ENCODE results near the gene ADAMTSL3.
"Not testable (repeated sequence)": the region's sequence is repeated elsewhere in the genome, so short reads cannot be mapped to it uniquely, and the experiment has no call there.

ADAMTSL3 gene

GRCh38 chr15:83930392-83931212 is 276.7 kb downstream of the ADAMTSL3 start:
- DNase-seq = no peak

DNA sequence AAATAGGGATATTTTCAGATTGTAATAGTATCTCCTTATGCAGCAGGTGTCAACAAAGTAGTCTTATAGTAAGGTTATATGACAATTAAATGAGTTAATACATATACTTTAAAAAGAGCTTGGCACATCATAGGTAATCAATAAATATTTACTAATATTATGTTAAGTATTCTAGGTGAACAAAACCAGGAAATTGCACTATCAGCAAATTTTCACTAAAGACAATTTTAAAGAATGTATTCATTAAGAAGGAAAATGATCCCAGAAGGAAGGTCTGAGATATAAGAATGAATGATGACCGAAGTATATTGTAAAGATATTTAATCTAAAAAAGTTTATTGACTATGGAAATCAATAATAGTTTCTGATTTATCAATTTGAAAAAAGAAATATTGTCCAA is 281.9 kb downstream of the ADAMTSL3 start:
- no peak for DNase-seq

DNA sequence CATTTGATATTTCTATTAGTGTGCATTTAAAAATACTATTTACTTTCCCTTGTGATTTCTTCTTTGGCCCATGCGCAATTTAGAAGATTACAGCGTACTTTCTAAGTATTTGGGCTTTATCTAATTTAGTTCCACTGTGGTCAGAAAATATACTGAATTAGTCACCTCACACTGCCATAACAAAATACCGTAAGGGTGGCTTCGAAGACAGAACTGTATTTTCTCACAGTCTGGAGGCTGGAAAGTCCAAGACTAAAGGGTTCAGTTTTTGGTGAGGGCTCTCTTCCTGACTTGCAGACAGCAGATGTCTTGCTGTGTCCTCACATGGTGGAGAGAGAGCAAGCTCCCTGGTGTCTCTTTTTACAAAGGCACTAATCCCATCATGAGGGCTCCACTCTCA is 286.2 kb downstream of the ADAMTSL3 start:
- DNase-seq = no peak

DNA sequence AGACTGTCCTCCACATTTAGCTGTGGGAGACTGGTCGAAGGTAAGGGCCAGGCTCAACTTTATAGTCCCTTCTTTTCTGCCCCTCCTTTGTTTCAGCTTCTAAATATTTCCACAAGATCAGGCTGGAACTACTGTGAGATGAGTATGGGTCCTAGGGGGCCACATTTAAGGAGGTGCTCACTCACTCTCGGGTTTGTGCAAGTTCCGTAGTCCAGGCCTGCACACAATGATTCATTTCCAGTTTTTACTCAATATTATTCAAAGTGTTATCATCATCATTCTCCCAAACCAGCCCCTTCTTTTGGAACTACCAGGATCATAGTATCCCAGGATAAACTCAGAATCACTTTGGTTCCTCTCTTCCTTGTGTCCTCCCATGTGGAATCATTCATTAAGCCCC is 289.1 kb downstream of the ADAMTSL3 start:
- DNase-seq = no peak

- DNase-seq = no peak
These were observed 290.0 kb downstream of the ADAMTSL3 start for GRCh38 chr15:83943849-83944404.

GRCh38 chr15:83947156-83947555 is 293.2 kb downstream of the ADAMTSL3 start:
- DNase-seq = no peak

DNA sequence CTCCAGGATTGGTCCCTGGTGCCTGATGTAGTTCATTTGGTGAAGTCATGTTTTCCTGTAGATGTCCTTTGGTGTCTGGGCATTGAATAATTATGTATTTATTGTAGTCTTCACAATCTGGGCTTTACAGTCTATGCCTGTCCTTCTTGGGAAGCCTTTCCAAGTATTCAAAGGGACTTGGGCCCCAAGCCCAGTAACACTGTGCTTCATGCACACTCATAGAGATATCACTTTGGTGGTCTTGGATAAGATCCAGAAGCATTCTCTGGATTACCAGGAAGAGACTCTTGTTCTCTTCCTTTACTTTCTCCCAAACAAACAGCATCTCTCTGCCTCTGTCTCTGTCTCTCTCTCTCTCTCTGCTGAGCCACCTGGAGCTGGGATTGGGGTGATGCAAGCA is 300.6 kb downstream of the ADAMTSL3 start:
- no peak for DNase-seq

GRCh38 chr15:83955806-83956265 is 301.9 kb downstream of the ADAMTSL3 start:
- no peak for DNase-seq

- no peak for DNase-seq
These were observed 303.0 kb downstream of the ADAMTSL3 start for GRCh38 chr15:83956887-83957286.

DNA sequence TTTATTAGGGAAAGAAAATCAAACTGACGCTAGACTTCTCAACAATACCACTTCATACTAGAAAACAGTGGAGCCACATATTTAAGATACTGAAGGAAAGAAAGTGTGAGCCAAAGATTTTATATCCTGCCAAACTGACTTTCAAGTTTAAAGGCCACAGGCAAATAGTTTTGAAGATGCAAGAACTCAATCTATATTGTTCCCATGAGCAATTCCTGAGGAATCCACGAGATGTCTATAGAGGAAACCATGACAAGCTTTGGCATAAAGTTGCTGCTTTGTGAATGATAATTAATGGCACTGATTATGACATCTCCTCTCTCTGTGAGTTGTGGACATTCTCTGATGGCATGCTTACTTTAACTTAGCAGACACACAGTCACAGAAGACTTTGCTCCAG is 305.6 kb downstream of the ADAMTSL3 start:
- DNase-seq = no peak

GRCh38 chr15:83960192-83960829 is 306.4 kb downstream of the ADAMTSL3 start:
- DNase-seq = no peak

DNA sequence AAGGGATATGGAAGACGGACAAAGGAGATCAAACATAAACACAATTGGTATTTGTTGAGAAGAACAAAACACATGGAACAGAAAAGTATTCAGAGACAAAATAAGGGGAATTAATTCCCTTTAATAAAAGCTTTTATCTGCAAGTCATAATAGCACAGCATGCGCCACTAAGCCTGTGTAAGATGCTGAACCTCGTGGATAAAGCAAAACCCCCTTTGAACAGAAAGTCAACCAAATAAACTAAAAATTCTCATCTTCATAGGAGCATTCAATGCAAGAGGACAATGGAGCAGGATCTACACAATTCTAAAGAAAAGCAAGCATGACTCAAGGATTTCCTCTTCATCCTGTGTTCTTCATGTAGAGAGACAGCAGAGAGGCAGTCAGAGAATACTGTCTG is 307.4 kb downstream of the ADAMTSL3 start:
- no peak for DNase-seq

DNA sequence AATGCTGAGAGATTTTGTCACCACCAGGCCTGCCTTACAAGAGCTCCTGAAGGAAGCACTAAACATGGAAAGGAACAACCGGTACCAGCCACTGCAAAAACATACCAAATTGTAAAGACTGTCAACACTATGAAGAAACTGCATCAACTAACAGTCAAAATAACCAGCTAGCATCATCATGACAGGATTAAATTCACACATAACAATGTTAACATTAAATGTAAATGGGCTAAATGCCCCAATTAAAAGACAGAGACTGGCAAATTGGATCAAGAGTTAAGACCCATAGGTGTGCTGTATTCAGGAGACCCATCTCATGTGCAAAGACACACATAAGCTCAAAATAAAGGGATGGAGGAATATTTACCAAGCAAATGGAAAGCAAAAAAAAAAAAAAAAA is 311.0 kb downstream of the ADAMTSL3 start:
- DNase-seq = not testable (repeated sequence)

DNA sequence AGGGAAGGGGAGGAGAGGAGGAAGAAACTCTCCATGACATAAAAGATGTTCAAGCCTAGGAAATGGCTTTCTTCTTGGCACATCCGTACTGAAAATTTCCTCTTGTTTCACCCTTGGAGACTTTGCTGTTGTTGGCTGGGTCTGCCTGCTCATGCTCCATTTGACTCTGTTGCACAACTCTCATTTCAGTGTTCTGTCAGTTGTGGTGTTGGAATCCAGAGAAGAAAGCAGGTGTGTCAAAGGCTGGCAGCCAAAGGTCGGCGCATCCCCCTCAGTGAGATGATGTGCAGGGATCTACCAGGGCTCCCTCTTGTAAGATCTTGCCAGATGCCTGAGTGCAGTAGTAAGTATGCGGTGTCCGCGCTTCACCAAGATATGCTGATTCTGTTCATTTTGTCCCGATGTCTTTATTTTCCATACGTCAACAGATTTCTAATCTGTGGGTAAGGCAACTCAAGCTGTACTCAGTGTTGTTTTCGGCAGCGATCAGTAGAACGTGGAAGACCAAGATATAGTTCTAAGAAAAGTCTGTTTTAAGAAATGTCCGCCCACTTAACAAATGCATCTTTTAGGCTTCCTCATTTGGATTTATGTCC is 316.5 kb downstream of the ADAMTSL3 start:
- no peak for DNase-seq

DNA sequence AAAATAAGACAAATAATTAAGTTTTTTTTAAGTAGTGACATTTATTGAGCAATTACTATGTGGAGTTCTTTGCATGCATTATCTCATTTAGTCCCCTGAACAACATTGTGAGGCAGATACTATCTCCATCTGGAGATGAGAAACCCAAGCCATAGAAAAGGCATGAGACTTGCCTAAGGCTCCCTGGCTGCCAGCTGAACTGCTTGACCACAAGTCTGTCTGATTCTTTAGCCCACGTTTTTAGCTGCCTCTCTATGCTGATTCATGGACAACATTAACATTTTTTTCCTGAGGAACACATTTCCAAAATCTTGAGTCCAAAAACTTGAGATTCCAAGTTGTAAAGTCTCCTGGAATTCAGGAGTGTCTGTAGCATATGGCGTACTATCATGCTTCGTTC is 318.1 kb downstream of the ADAMTSL3 start:
- no peak for DNase-seq

GRCh38 chr15:83973816-83974215 is 319.9 kb downstream of the ADAMTSL3 start:
- no peak for DNase-seq

GRCh38 chr15:83977992-83978391 is 324.1 kb downstream of the ADAMTSL3 start:
- DNase-seq = no peak

DNA sequence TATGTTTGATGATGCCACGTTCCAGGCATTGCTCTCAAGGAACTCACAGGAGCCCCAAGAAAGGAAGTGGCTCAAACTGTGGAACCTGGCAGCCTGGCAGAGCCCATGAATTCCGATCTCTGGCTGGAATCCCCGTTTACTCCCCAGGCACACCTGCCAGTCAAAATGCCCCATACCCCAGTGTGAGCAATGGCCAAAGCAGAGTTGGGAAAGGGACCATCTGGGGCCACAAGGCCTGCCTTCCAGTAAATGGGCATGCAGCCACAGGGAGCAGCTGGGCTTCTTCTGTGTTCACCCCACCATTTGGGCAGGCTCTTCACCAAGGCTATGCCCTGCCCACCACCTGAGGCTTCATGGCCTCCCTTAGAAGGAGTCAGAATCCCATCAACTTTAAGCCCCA is 324.7 kb downstream of the ADAMTSL3 start:
- DNase-seq = no peak

- DNase-seq = no peak
These were observed 326.7 kb downstream of the ADAMTSL3 start for GRCh38 chr15:83980637-83981036.

GRCh38 chr15:83982748-83983147 is 328.8 kb downstream of the ADAMTSL3 start:
- DNase-seq = no peak

DNA sequence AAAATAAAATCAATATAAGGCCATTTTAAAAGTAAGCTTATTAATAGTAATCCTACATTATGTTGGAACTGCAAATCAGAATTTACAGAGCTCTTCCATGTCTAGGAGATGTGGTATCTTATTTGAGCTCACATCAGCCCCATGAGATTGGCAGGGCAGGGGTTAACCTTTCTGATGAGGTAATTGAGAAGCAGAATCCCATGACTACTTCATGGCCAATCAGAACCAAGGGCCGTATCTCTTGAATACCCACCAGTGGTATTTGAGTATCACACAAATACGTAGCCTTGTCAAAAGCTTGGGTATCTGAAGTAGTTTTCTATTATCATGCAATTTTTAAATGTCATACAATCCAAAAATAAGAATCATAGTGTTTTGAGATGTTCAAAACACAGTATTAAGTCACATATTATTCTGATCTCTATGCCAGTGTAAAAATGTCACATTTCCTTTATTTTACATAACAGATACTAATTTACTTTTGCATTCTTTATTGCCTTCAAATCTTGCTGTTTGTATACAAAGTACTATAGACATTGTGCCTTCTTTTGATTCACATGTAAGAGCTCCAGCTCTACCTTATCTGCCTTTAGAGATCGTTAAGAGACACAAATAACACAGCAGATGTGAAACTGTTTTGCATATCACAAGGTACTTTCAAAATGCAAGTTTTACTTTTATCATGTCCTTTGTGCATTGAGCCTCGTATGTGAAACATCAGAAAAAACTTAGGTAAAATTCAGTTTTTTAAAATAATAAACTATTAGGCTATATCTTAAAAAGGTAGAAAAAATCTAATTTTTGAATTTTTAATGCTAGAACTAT is 329.9 kb downstream of the ADAMTSL3 start:
- no peak for DNase-seq

DNA sequence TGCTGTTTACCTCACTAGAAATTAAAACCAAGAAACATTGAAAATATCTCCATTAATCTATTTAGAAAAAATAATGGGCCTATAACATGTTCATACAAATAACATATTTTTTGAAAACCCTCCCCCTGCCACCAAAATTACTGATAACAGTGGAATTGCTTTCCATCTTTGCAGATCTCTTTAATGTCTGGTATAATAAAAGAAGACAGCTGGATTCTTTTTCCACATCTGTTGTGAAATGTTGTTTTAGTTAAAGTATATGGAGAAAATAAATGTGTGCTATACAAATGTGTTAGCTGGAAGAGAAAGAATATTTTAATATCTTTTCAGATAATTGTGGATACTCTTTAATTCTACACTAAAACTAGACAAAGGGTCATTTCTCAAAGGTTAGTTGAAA is 330.7 kb downstream of the ADAMTSL3 start:
- no peak for DNase-seq

DNA sequence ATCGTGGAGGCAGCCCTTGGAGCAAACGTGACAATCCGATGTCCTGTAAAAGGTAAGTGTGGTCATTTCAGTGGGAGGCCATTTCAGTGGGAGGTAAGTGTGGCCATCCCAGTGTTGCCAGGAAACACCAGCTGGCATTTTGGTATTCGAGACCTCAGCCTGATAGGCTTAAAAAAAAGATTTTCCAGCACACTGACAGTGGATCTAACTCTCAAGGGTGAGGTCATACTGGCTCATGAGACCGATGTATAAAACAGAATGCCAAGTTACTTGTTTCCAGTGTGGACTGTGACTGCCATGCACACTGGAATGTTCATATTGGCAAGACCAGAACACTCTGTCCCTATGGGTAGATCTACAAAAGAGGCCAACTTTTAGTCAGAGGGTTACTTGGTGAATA is 337.2 kb downstream of the ADAMTSL3 start:
- no peak for DNase-seq

All from CD4-positive, alpha-beta T cell treated with Interleukin-4 for 4 hours (primary cell).